ENCODE results near the gene POMGNT2. TPM values are rescaled to one million over a fixed set of nuclear protein-coding genes. Genes with fewer than 3 reads are reported as not detected.

The POMGNT2 gene
- total and polyA plus RNA-seq, 2 of the 8 experiments (the other 6 are each of a cell fraction or from before 2014, with no cell fraction given) = 13.6 to 35.7 TPM

- no peak overlapping the region for H3K14ac ChIP-seq (ENCODE audit: insufficient read length)
- ChIA-PET CTCF (ENCODE audit: partially characterized antibody) (interaction anchor here (1.8 to 3.1 kb wide), 4 partner anchors 28 to 86 kb away, joined by 5 to 15 read pairs (median 8); no protein-coding TSS in a partner anchor), POLR2A (ENCODE audit: partially characterized antibody) (interaction anchor here (0.6 kb wide), 1 partner anchor 517 kb away, joined by 4 read pairs; no protein-coding TSS in a partner anchor)
- H3K9me3 ChIP-seq (ENCODE audit: insufficient read depth in 2 of 2, low read depth in 1 of 2, low read length in 1 of 2) = no peaks in the 10 kb centered on the region
- no peak overlapping the region for H4K8ac ChIP-seq (ENCODE audit: extremely low read depth, insufficient read depth, low read length)
- no peak overlapping the region for H3K4ac ChIP-seq (replicated peaks; ENCODE audit: insufficient read length, low read depth, low read length)
- no peak overlapping the region for H4K91ac ChIP-seq (replicated peaks; ENCODE audit: insufficient read length, low read length)
- H2AK5ac ChIP-seq (ENCODE audit: low read depth, low read length) = no peak overlapping the region
- H3K9ac ChIP-seq (replicated peaks in 1 of 4; ENCODE audit: extremely low read depth in 1 of 4, low read depth in 3 of 4, low read length in 3 of 4) = no peak overlapping the region
- no peak overlapping the region for H3K23ac ChIP-seq (ENCODE audit: insufficient read length)
- H3K4me1 ChIP-seq (replicated peaks in 1 of 4; ENCODE audit: control insufficient read depth in 3 of 4, insufficient read depth in 4 of 4, low read length in 3 of 4) = no peaks in the 10 kb centered on the region
- no peaks in the 10 kb centered on the region for H3K27me3 ChIP-seq (replicated peaks in 1 of 4; ENCODE audit: control insufficient read depth in 3 of 4, extremely low read depth in 1 of 4, insufficient read depth in 3 of 4, low read length in 3 of 4)
- H2BK12ac ChIP-seq (ENCODE audit: low read depth, low read length) = no peak overlapping the region
- H3K4me2 ChIP-seq (ENCODE audit: insufficient read depth in 1 of 2, low read depth in 2 of 2, low read length in 2 of 2) = no peak overlapping the region
- no peak overlapping the region for H2BK120ac ChIP-seq (replicated peaks; ENCODE audit: low read depth, low read length)
- no peak overlapping the region for H2BK20ac ChIP-seq (ENCODE audit: low read length)
- H3K23me2 ChIP-seq (ENCODE audit: low read depth, low read length) = no peaks in the 10 kb centered on the region
- no peak overlapping the region for H2AFZ ChIP-seq (ENCODE audit: low read length)
- no peak for FAIRE-seq
- no peaks in the 10 kb centered on the region for H3K79me1 ChIP-seq (ENCODE audit: low read depth, low read length)
- WGBS, 2 experiments (ENCODE audit: extremely low coverage in 1 of 2, insufficient coverage in 1 of 2, insufficient read length in 1 of 2, insufficient replicate concordance in 2 of 2, low coverage in 1 of 2, low lambda C conversion rate in 2 of 2, missing lambda C conversion rate in 1 of 2) = 85% methylated on average over 5 of the region's 5 CpGs; no CpG with 5 or more reads in 1 of the 2 experiments
- no peak overlapping the region for H2BK5ac ChIP-seq (ENCODE audit: low read depth, low read length)
- H2BK15ac ChIP-seq (ENCODE audit: low read length) = no peak overlapping the region
- no peak overlapping the region for H3K56ac ChIP-seq (replicated peaks; ENCODE audit: insufficient read length, low read depth, low read length)
- H4K20me1 ChIP-seq (replicated peaks in 1 of 2; ENCODE audit: control insufficient read depth in 1 of 2, insufficient read depth in 2 of 2, low read length in 2 of 2) = peaks cover 0 to 1% of the 10 kb centered on the region in 2 experiments
- no peak overlapping the region for H3K18ac ChIP-seq (ENCODE audit: extremely low read depth, low read length)
- no peak overlapping the region for H3K4me3 ChIP-seq (ENCODE audit: extremely low read depth in 1 of 4, insufficient read depth in 2 of 4, low read depth in 3 of 4, low read length in 4 of 4)
- no peak for DNase-seq (ENCODE audit: low read depth in 1 of 2, low spot score in 2 of 2)
- no peak overlapping the region for H3K27ac ChIP-seq (ENCODE audit: low read depth, low read length)
- H4K5ac ChIP-seq (ENCODE audit: insufficient read length, low read depth, low read length) = no peak overlapping the region
- no peaks in the 10 kb centered on the region for H3K79me2 ChIP-seq (ENCODE audit: control insufficient read depth in 1 of 2, insufficient read depth in 2 of 2, low read length in 2 of 2)
- H3K36me3 ChIP-seq (ENCODE audit: control insufficient read depth in 2 of 4, insufficient read depth in 4 of 4, low read length in 3 of 4) = no peaks in the 10 kb centered on the region
- TF ChIP-seq JUND (IDR thresholded peaks at IDR 0.05; ENCODE audit: low read length) (no peak), EP300 (IDR thresholded peaks at IDR 0.05; ENCODE audit: borderline replicate concordance in 1 of 2, low read depth in 2 of 2, low read length in 2 of 2) (no peak), CHD1 (IDR thresholded peaks at IDR 0.05; ENCODE audit: low read depth, low read length) (no peak), KDM1A (IDR thresholded peaks at IDR 0.05; ENCODE audit: borderline replicate concordance, low read length) (no peak)
Observed at GRCh38 chr3:43035801-43036365, 70.0 kb downstream of the POMGNT2 start.
